Measurements from ENCODE around the gene GNAI3.
A peak's percentile ranks its signal among the peaks of the same experiment; 100 is the strongest.

The GNAI3 gene

GRCh38 chr1:109664671-109665070 is 116.3 kb downstream of the GNAI3 start:
- no peak for DNase-seq

- DNase-seq, result peak; percentile 66
Measured at GRCh38 chr1:109667452-109668122, 119.2 kb downstream of the GNAI3 start, which contains the start of gene GSTM2. GSTM2 (plus strand) TSS chr1:109668057; CDS start chr1:109668116, 59 bp downstream.
